Smooth muscle cell (in vitro differentiated cells): Measurements from ENCODE around the gene PRTG. TPM values are rescaled to one million over a fixed set of nuclear protein-coding genes. Genes with fewer than 3 reads are reported as not detected.

Experiments used
- DNase-seq: peaks from one replicate; lab custom pipeline; 2025; ENCODE audit not compliant: unreplicated experiment; lab: John Stamatoyannopoulos, UW
- H2AFZ ChIP-seq: fragments of 200-600 bp; sonication (generic); 2 replicates; pipeline ENCODE4 v1.6.0; 2016; ENCODE audit warnings: antibody characterized with exemption, low read depth, mild to moderate bottlenecking
- H3F3A ChIP-seq: fragments of 200-600 bp; sonication (generic); 2 replicates; pipeline ENCODE4 v1.6.0; 2017; ENCODE audit warnings: antibody characterized with exemption, low read depth
- H3K27ac ChIP-seq: fragments of 200-600 bp; sonication (generic); 2 replicates; pipeline ENCODE4 v1.5.1; 2016; ENCODE audit warnings: low read depth, mild to moderate bottlenecking
- H3K27me3 ChIP-seq: fragments of 200-600 bp; sonication (generic); 2 replicates; pipeline ENCODE4 v1.6.1; 2016; ENCODE audit warnings: low read depth, mild to moderate bottlenecking
- H3K36me3 ChIP-seq: fragments of 200-600 bp; sonication (generic); 2 replicates; pipeline ENCODE4 v1.5.1; 2016; ENCODE audit warnings: low read depth
- H3K4me1 ChIP-seq: fragments of 200-600 bp; sonication (generic); 2 replicates; pipeline ENCODE4 v1.5.1; 2016; ENCODE audit warnings: low read depth
- H3K4me2 ChIP-seq: fragments of 200-600 bp; sonication (generic); 2 replicates; pipeline ENCODE4 v1.6.0; 2016; ENCODE audit warnings: mild to moderate bottlenecking
- H3K4me3 ChIP-seq: fragments of 200-600 bp; sonication (generic); 2 replicates; pipeline ENCODE4 v1.5.1; 2016; ENCODE audit warnings: mild to moderate bottlenecking
- H3K79me2 ChIP-seq: fragments of 200-600 bp; sonication (generic); 2 replicates; pipeline ENCODE4 v1.6.0; 2016; ENCODE audit warnings: low read depth, mild to moderate bottlenecking
- H3K9ac ChIP-seq: fragments of 200-600 bp; sonication (generic); 2 replicates; pipeline ENCODE4 v1.6.0; 2016; ENCODE audit warnings: low read depth
- H3K9me3 ChIP-seq: fragments of 200-600 bp; sonication (generic); replicated peaks from 2 replicates; pipeline ENCODE4 v1.5.1; 2016; ENCODE audit warnings: low read depth
- H4K20me1 ChIP-seq: fragments of 200-600 bp; sonication (generic); 2 replicates; pipeline ENCODE4 v1.6.0; 2016; ENCODE audit warnings: low read depth
- CTCF ChIP-seq: fragments of 200-600 bp; sonication (generic); IDR thresholded peaks from 2 replicates; pipeline ENCODE4 v1.5.1; 2017; ENCODE audit warnings: borderline replicate concordance, mild to moderate bottlenecking, antibody characterized with exemption; ENCODE audit not compliant: insufficient read depth, poor library complexity, severe bottlenecking
- WGBS: methylation state at CpG from one replicate; pipeline ENCODE4 v1.1.7; 2016; ENCODE audit warnings: low lambda C conversion rate; 5-methylcytosine and 5-hydroxymethylcytosine counted together
- polyA plus RNA-seq: library from polyadenylated mRNA; unstranded; fragments of >200 nt; fragmentation: Nextera tagmentation; extraction: Ambion mirVana; gene quantifications from 2 replicates; pipeline ENCODE4 v1.2.1, GENCODE V29; 2016
- total RNA-seq: library from RNA; depleted of rRNA; stranded (reverse); fragments of >200 nt; gene quantifications from 2 replicates; pipeline ENCODE4 v1.2.3, GENCODE V29; 2014

The PRTG gene
- total and polyA plus RNA-seq, 2 experiments from 2014 or later, result 2.4 to 17.2 TPM

DNA sequence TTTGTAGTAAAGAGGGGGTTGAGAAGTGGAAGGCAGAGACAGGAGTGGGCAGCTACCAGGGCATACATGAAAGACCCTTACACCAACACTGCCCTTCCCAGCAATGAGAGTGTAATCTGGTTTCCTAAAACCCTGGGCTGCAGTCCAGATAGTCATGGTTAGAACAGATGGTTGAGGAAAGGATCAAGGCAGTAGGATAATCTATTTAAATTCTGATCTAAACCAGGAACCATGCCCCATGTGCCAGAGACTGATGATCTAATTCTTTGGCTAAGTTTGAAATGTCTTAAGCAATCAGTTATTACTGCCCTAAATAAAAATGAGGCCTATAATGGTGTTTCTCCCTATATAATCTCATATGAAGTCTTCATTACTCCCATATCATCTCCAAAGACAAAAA lies 59.6 kb downstream of the PRTG start:
- Histone ChIP-seq H3K4me3 (no peak overlapping the region), H2AFZ (no peak overlapping the region), H3K36me3 (no peaks in the 10 kb centered on the region), H3K9ac (no peak overlapping the region), H3K27ac (no peak overlapping the region), H3K4me1 (peaks cover 19% of the 10 kb centered on the region), H3K79me2 (peaks cover 3% of the 10 kb centered on the region), H3K9me3 (no peaks in the 10 kb centered on the region), H3F3A (no peaks in the 10 kb centered on the region), H4K20me1 (no peaks in the 10 kb centered on the region), H3K4me2 (no peak overlapping the region), H3K27me3 (no peaks in the 10 kb centered on the region)
- TF ChIP-seq CTCF, result no peak
- DNase-seq, result no peak

- TF ChIP-seq CTCF, result no peak
- Histone ChIP-seq H3F3A (no peaks in the 10 kb centered on the region), H3K27me3 (no peaks in the 10 kb centered on the region), H3K4me1 (peaks cover 27% of the 10 kb centered on the region), H3K4me2 (no peak overlapping the region), H3K79me2 (no peaks in the 10 kb centered on the region), H4K20me1 (no peaks in the 10 kb centered on the region), H3K9ac (no peak overlapping the region), H3K27ac (no peak overlapping the region), H2AFZ (no peak overlapping the region), H3K4me3 (no peak overlapping the region), H3K9me3 (no peaks in the 10 kb centered on the region), H3K36me3 (no peaks in the 10 kb centered on the region)
- no peak for DNase-seq
- WGBS, result 94% methylated on average over 5 of the region's 5 CpGs
These were observed 61.3 kb downstream of the PRTG start for GRCh38 chr15:55681631-55682030.

- Histone ChIP-seq H3K27me3 (no peaks in the 10 kb centered on the region), H3K9ac (no peak overlapping the region), H4K20me1 (no peaks in the 10 kb centered on the region), H3K4me3 (no peak overlapping the region), H3K4me1 (peaks cover 40% of the 10 kb centered on the region), H3K79me2 (no peaks in the 10 kb centered on the region), H3K4me2 (no peak overlapping the region), H3F3A (no peaks in the 10 kb centered on the region), H2AFZ (no peak overlapping the region), H3K9me3 (no peaks in the 10 kb centered on the region), H3K27ac (no peak overlapping the region), H3K36me3 (no peaks in the 10 kb centered on the region)
- 93% methylated on average over 2 of the region's 2 CpGs for WGBS
- TF ChIP-seq CTCF, result no peak
- no peak for DNase-seq
These were observed 66.4 kb downstream of the PRTG start for GRCh38 chr15:55676507-55676906.

GRCh38 chr15:55673287-55673686 lies 69.7 kb downstream of the PRTG start:
- Histone ChIP-seq H3F3A (no peaks in the 10 kb centered on the region), H3K9ac (no peak overlapping the region), H3K27me3 (no peaks in the 10 kb centered on the region), H3K9me3 (no peaks in the 10 kb centered on the region), H3K4me3 (no peak overlapping the region), H3K79me2 (no peaks in the 10 kb centered on the region), H4K20me1 (no peaks in the 10 kb centered on the region), H3K4me1 (peaks cover 31% of the 10 kb centered on the region), H2AFZ (no peak overlapping the region), H3K36me3 (no peaks in the 10 kb centered on the region), H3K4me2 (no peak overlapping the region), H3K27ac (no peak overlapping the region)
- 97% methylated on average over 10 of the region's 10 CpGs for WGBS
- no peak for TF ChIP-seq CTCF
- no peak for DNase-seq
